Gastroesophageal sphincter (tissue), 4 donors: ENCODE data around the gene HOXB2. TPM values are rescaled to one million over a fixed set of nuclear protein-coding genes. Genes with fewer than 3 reads are reported as not detected.

Source experiments
- ATAC-seq: fragments of 150-250 bp; one replicate; pipeline ENCODE4 v1.9.1; 2016; ENCODE audit warnings: mild to moderate bottlenecking, moderate library complexity
- H3K27ac ChIP-seq, 4 donors: fragments of 200-600 bp; sonication (generic) in 3 of 4; 1 replicate in 3 of 4; 2 replicates in 1 of 4; pipeline ENCODE4 v1.5.1; 2016 to 2019
- H3K27me3 ChIP-seq: fragments of 200-600 bp; sonication (generic); one replicate; pipeline ENCODE4 v1.5.1; 2019
- H3K36me3 ChIP-seq, 2 donors: fragments of 200-600 bp; sonication (generic); one replicate each; pipeline ENCODE4 v1.5.1; 2019; ENCODE audit warnings: control low read depth in 1 of 2
- H3K4me1 ChIP-seq, 3 donors: fragments of 200-600 bp; sonication (generic); 1 replicate in 2 of 3; 2 replicates in 1 of 3; pipeline ENCODE4 v1.5.1; 2016 to 2019; ENCODE audit warnings: control low read depth in 2 of 3
- H3K4me3 ChIP-seq, 2 donors: fragments of 200-600 bp; sonication (generic); one replicate each; pipeline ENCODE4 v1.5.1; 2019; ENCODE audit warnings: mild to moderate bottlenecking in 1 of 2, moderate library complexity in 1 of 2
- H3K9me3 ChIP-seq, 3 donors: fragments of 200-600 bp; sonication (generic); one replicate each; pipeline ENCODE4 v1.5.1; 2017 to 2019; ENCODE audit warnings: control low read depth in 2 of 3
- CTCF ChIP-seq, 4 experiments: fragments of 200-600 bp in 2 of 4; fragments of 450-650 bp in 2 of 4; sonication (generic) in 1 of 4; IDR thresholded peaks; one replicate each; pipeline ENCODE4 v1.5.1; 2017 to 2019; ENCODE audit warnings: antibody characterized with exemption in 4 of 4, mild to moderate bottlenecking in 2 of 4, moderate library complexity in 2 of 4
- EP300 ChIP-seq: sonication (generic); formaldehyde crosslinking; IDR thresholded peaks from one replicate; pipeline ENCODE4 v1.6.1; 2017; ENCODE audit warnings: antibody characterized with exemption, mild to moderate bottlenecking
- POLR2A ChIP-seq, 2 donors: fragments of 450-650 bp; IDR thresholded peaks; one replicate each; pipeline ENCODE4 v1.6.1; 2017; ENCODE audit warnings: antibody characterized with exemption in 2 of 2, mild to moderate bottlenecking in 2 of 2, moderate library complexity in 1 of 2
- POLR2AphosphoS5 ChIP-seq: sonication (generic); formaldehyde crosslinking; IDR thresholded peaks from one replicate; pipeline ENCODE4 v1.6.1; 2017; ENCODE audit warnings: antibody characterized with exemption
- WGBS, 2 donors: methylation state at CpG; one replicate each; pipeline ENCODE4 v1.1.5; 2018; ENCODE audit warnings: low coverage in 1 of 2; 5-methylcytosine and 5-hydroxymethylcytosine counted together
- total RNA-seq, 4 donors: library from RNA; depleted of rRNA; stranded (reverse); fragments of >200 nt; gene quantifications; one replicate each; pipeline ENCODE4 v1.1.0, GENCODE V29; 2016

Gene HOXB2
- total RNA-seq, 4 donors from 2014 or later: 28.7 to 65.2 (median 38.8) TPM

GRCh38 chr17:48583708-48584222 lies 38.9 kb upstream of the HOXB2 start:
- H3K4me1 ChIP-seq: peaks cover 3 to 78% (median 5%) of the 10 kb centered on the region in 3 donors
- WGBS, 2 donors: 70 to 80% methylated on average over 1 to 3 of the region's 3 CpGs
- H3K27me3 ChIP-seq: no peaks in the 10 kb centered on the region

GRCh38 chr17:48582750-48583069 lies 37.8 kb upstream of the HOXB2 start:
- no peak for ATAC-seq
- Histone ChIP-seq H3K27me3 (no peaks in the 10 kb centered on the region), H3K27ac (peak overlapping the region; percentile 91 to 98 (median 96)), H3K9me3 (no peaks in the 10 kb centered on the region), H3K4me3 (peak overlapping the region; percentile 45 to 81), H3K4me1 (peaks cover 3 to 81% (median 5%) of the 10 kb centered on the region in 3 donors), H3K36me3 (no peaks in the 10 kb centered on the region)
- no peak for TF ChIP-seq POLR2A (IDR thresholded peaks at IDR 0.05)
- WGBS, 2 donors: 0 to 25% methylated on average over 2 to 3 of the region's 7 CpGs

More at GRCh38 chr17:48583708-48584222, 38.9 kb upstream of the HOXB2 start:
- peak overlapping the region; percentile 6 to 98 (median 94) for H3K27ac ChIP-seq
- H3K36me3 ChIP-seq: no peaks in the 10 kb centered on the region
- no peak for ATAC-seq
- no peaks in the 10 kb centered on the region for H3K9me3 ChIP-seq
- TF ChIP-seq POLR2A (IDR thresholded peaks at IDR 0.05) (no peak), CTCF (IDR thresholded peaks at IDR 0.05) (no peak), POLR2AphosphoS5 (no peak), EP300 (no peak)
- no peak overlapping the region for H3K4me3 ChIP-seq

- Histone ChIP-seq H3K9me3 (no peaks in the 10 kb centered on the region), H3K27ac (peak overlapping the region; percentile 91 to 98 (median 96)), H3K4me3 (peak overlapping the region in 1 of 2 donors; percentile 81), H3K36me3 (no peaks in the 10 kb centered on the region), H3K27me3 (no peaks in the 10 kb centered on the region), H3K4me1 (peaks cover 7 to 85% (median 8%) of the 10 kb centered on the region in 3 donors)
- no peak for ATAC-seq
- WGBS, 2 donors: 59 to 67% methylated on average over 8 to 23 of the region's 26 CpGs
- no peak for TF ChIP-seq CTCF (IDR thresholded peaks at IDR 0.05)
- TF ChIP-seq POLR2A (IDR thresholded peaks at IDR 0.05): no peak
- TF ChIP-seq EP300: no peak
- peak; percentile 81 for TF ChIP-seq POLR2AphosphoS5
Observed at GRCh38 chr17:48579760-48580554, 35.0 kb upstream of the HOXB2 start.

- H3K4me1 ChIP-seq: peaks cover 7 to 85% (median 8%) of the 10 kb centered on the region in 3 donors
- WGBS, 2 donors: 47 to 60% methylated on average over 7 of the region's 7 CpGs
Observed at GRCh38 chr17:48579471-48579759, 34.5 kb upstream of the HOXB2 start.

More at GRCh38 chr17:48579471-48579759, 34.5 kb upstream of the HOXB2 start:
- H3K36me3 ChIP-seq: no peaks in the 10 kb centered on the region
- TF ChIP-seq POLR2AphosphoS5: no peak
- no peak for TF ChIP-seq CTCF (IDR thresholded peaks at IDR 0.05)
- TF ChIP-seq EP300: no peak
- no peak for TF ChIP-seq POLR2A (IDR thresholded peaks at IDR 0.05)
- peak overlapping the region in 1 of 2 donors; percentile 81 for H3K4me3 ChIP-seq
- peak overlapping the region; percentile 96 to 98 (median 97) for H3K27ac ChIP-seq
- no peaks in the 10 kb centered on the region for H3K27me3 ChIP-seq
- no peaks in the 10 kb centered on the region for H3K9me3 ChIP-seq
- ATAC-seq: no peak
